ENCODE measurements around the gene HLTF.

Gene HLTF

GRCh38 chr3:149081772-149082171 is 4.6 kb downstream of the HLTF start:
- no peak for DNase-seq

GRCh38 chr3:149080699-149081091 is 5.6 kb downstream of the HLTF start:
- no peak for DNase-seq

GRCh38 chr3:149080011-149080698 is 6.2 kb downstream of the HLTF start:
- no peak for DNase-seq

GRCh38 chr3:149077628-149078027 is 8.7 kb downstream of the HLTF start:
- no peak for DNase-seq

- no peak for DNase-seq
These were observed 18.4 kb downstream of the HLTF start for GRCh38 chr3:149067883-149068282.

GRCh38 chr3:149061776-149062175 is 24.6 kb downstream of the HLTF start:
- DNase-seq = no peak

- no peak for DNase-seq
These were observed 27.7 kb downstream of the HLTF start for GRCh38 chr3:149058602-149059001.

- no peak for DNase-seq
These were observed 28.1 kb downstream of the HLTF start for GRCh38 chr3:149058198-149058597.

GRCh38 chr3:149055575-149055974 is 30.8 kb downstream of the HLTF start:
- DNase-seq = no peak

GRCh38 chr3:149044339-149045083 is 41.8 kb downstream of the HLTF start:
- DNase-seq = no peak

- DNase-seq = no peak
These were observed 43.4 kb downstream of the HLTF start for GRCh38 chr3:149042789-149043386.

GRCh38 chr3:149038322-149038721 is 48.0 kb downstream of the HLTF start:
- DNase-seq = no peak

GRCh38 chr3:149037684-149038083 is 48.6 kb downstream of the HLTF start:
- no peak for DNase-seq

- no peak for DNase-seq
These were observed 55.2 kb downstream of the HLTF start for GRCh38 chr3:149031096-149031495.

GRCh38 chr3:149026718-149027117 is 59.6 kb downstream of the HLTF start:
- DNase-seq = no peak

- DNase-seq = no peak
These were observed 62.4 kb downstream of the HLTF start for GRCh38 chr3:149023951-149024350.

GRCh38 chr3:149021830-149022229 is 64.5 kb downstream of the HLTF start:
- DNase-seq = no peak

- DNase-seq = no peak
These were observed 65.5 kb downstream of the HLTF start for GRCh38 chr3:149020839-149021252.

GRCh38 chr3:149020196-149020838 is 66.0 kb downstream of the HLTF start:
- DNase-seq = no peak

- DNase-seq = no peak
These were observed 66.8 kb downstream of the HLTF start for GRCh38 chr3:149019580-149019979.

- DNase-seq = no peak
These were observed 68.1 kb downstream of the HLTF start for GRCh38 chr3:149018247-149018646.

- no peak for DNase-seq
These were observed 69.4 kb downstream of the HLTF start for GRCh38 chr3:149016669-149017541.

GRCh38 chr3:149016242-149016641 is 70.1 kb downstream of the HLTF start:
- DNase-seq = no peak

Measured in activated gamma-delta T cell (primary cell).